Lower lobe of right lung (tissue), 2 donors: ENCODE data around the gene WDR27. TPM values are rescaled to one million over a fixed set of nuclear protein-coding genes. Genes with fewer than 3 reads are reported as not detected.
A peak's percentile ranks its signal among the peaks of the same experiment; 100 is the strongest.
"Not testable (repeated sequence)": the region's sequence is repeated elsewhere in the genome, so short reads cannot be mapped to it uniquely, and the experiment has no call there.

Source experiments
- ATAC-seq, 2 donors: fragments of 200-7000 bp; cut with Tn5 transposase; one replicate each; pipeline ENCODE4 v1.9.1; 2020 to 2022; ENCODE audit warnings: mild to moderate bottlenecking in 2 of 2, moderate library complexity in 2 of 2
- DNase-seq: peaks from one replicate; pipeline ENCODE4 v3.0.0-alpha.2; 2020
- H3K27ac ChIP-seq: fragments of 200-600 bp; one replicate; pipeline ENCODE4 v1.8.0; 2022
- H3K27me3 ChIP-seq: fragments of 200-600 bp; one replicate; pipeline ENCODE4 v1.8.0; 2022; ENCODE audit warnings: low read depth
- H3K36me3 ChIP-seq: fragments of 200-600 bp; one replicate; pipeline ENCODE4 v1.8.0; 2022; ENCODE audit warnings: mild to moderate bottlenecking
- H3K4me1 ChIP-seq: fragments of 200-600 bp; one replicate; pipeline ENCODE4 v1.8.0; 2022
- H3K4me3 ChIP-seq: fragments of 200-600 bp; one replicate; pipeline ENCODE4 v1.8.0; 2022; ENCODE audit warnings: mild to moderate bottlenecking
- H3K9me3 ChIP-seq: fragments of 200-600 bp; one replicate; pipeline ENCODE4 v1.8.0; 2022
- intact Hi-C: fragments of 100-400 bp; cut with DNase I; formaldehyde crosslinking; loops from one replicate; pipeline ENCODE4 v1.11.0; 2022
- total RNA-seq: library from RNA; stranded (reverse); fragmentation: NEBNext Ultra II Directional; extraction: Animal tissue kit (Norgen Biotek cat#: 25700); gene quantifications from one replicate; pipeline ENCODE4 v1.2.1, GENCODE V29; 2021
- TF ChIP-seq, protein P1 (sequence below): fragments of 200-600 bp; IDR thresholded peaks from one replicate; pipeline ENCODE4 v1.8.0; 2022; ENCODE audit warnings: antibody characterized with exemption, mild to moderate bottlenecking
- donor health status: DM: no; HTN: yes; CAD: no; lungs with severe emphysema.

Gene WDR27
- total RNA-seq, 1 donor from 2014 or later: 38.0 TPM

DNA sequence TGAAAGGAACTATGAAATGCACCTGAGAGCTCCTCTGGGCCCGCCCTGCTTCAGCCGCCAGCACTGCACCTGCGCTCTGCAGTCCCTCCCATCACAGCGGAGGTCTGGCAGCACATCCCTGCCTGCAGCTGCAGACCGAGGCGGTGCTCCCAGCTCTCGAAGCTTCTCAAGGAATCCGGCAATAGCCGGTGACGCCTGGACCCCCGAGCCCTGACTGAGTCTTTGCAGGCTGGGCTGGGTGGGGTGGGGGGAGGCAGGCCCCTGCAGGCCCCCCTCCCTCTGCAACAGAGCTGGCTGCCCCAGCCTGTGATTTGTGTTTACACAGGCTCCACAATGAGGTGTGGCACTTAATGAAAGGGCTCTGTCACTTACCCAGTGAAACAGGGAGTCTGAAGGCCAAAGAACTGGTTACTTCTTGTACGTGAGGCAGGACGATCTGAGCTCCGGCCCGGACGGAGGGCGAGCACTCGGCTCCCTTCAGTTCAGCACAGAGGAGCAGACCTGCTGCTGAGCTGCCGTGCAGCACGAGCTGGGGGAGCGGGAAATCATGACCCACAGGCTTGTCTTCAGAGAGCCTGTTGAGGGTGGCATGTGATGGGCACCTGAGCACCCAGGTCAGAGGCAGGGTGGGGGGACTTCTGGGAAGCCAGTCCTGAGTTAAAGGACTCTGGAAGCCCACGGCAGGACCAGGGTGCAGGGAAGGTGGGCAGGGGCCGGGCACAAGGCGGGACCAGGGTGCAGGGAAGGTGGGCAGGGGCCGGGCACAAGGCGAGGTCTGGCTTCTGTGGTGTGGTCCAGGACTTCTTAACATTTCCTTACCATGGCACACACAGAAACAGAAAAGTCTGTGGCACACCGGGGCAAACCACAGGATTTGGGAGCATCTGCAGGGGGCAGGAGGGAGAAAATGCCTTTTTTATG is 255.9 kb downstream of the WDR27 start:
- intact Hi-C loops: no loop called here
- Histone ChIP-seq H3K4me3 (no peak overlapping the region), H3K4me1 (no peaks in the 10 kb centered on the region), H3K27ac (no peak overlapping the region), H3K36me3 (no peaks in the 10 kb centered on the region), H3K27me3 (no peaks in the 10 kb centered on the region), H3K9me3 (no peaks in the 10 kb centered on the region)
- TF ChIP-seq, protein P1, sequence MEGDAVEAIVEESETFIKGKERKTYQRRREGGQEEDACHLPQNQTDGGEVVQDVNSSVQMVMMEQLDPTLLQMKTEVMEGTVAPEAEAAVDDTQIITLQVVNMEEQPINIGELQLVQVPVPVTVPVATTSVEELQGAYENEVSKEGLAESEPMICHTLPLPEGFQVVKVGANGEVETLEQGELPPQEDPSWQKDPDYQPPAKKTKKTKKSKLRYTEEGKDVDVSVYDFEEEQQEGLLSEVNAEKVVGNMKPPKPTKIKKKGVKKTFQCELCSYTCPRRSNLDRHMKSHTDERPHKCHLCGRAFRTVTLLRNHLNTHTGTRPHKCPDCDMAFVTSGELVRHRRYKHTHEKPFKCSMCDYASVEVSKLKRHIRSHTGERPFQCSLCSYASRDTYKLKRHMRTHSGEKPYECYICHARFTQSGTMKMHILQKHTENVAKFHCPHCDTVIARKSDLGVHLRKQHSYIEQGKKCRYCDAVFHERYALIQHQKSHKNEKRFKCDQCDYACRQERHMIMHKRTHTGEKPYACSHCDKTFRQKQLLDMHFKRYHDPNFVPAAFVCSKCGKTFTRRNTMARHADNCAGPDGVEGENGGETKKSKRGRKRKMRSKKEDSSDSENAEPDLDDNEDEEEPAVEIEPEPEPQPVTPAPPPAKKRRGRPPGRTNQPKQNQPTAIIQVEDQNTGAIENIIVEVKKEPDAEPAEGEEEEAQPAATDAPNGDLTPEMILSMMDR: no peak
- DNase-seq: peak; percentile 46
- ATAC-seq: peak; percentile 71 to 78

DNA sequence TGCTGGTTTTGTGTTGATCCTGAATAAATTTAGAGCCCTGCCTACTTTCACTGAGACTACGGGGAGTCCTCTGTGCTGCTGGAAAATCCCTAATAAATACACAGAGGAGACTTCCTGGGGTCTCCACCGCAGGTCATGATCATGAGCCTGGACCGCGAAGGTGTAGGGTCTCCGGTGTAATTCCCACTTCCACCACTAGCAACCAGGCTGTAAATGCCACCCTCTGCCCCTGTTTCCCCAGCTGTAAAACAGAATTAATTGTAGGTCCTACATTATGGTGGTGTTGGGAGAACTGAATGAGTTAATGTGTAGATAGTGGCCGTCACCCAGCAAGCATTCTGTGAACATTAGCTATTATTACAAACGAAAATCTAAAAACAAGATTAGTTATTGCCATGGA is 256.6 kb downstream of the WDR27 start:
- Histone ChIP-seq H3K9me3 (no peaks in the 10 kb centered on the region), H3K36me3 (no peaks in the 10 kb centered on the region), H3K4me1 (no peaks in the 10 kb centered on the region), H3K27ac (no peak overlapping the region), H3K27me3 (no peaks in the 10 kb centered on the region), H3K4me3 (no peak overlapping the region)
- DNase-seq (no peak), ATAC-seq (no peak)
- intact Hi-C loops: no loop called here
- TF ChIP-seq, protein P1: no peak

- Histone ChIP-seq H3K27ac (no peak overlapping the region), H3K27me3 (no peaks in the 10 kb centered on the region), H3K9me3 (no peaks in the 10 kb centered on the region), H3K4me3 (no peak overlapping the region), H3K4me1 (no peaks in the 10 kb centered on the region), H3K36me3 (no peaks in the 10 kb centered on the region)
- ATAC-seq: no peak
- DNase-seq: no peak
- intact Hi-C loops: no loop called here
- TF ChIP-seq, protein P1: no peak
Observed at GRCh38 chr6:169441292-169441691, 260.5 kb downstream of the WDR27 start.

- DNase-seq (no peak), ATAC-seq (no peak)
- H3K4me3 ChIP-seq: no peak overlapping the region
- peaks cover 2% of the 10 kb centered on the region for H3K9me3 ChIP-seq
- no peaks in the 10 kb centered on the region for H3K27me3 ChIP-seq
- H3K4me1 ChIP-seq: no peaks in the 10 kb centered on the region
- H3K36me3 ChIP-seq: no peaks in the 10 kb centered on the region
- intact Hi-C loops: no loop called here
- H3K27ac ChIP-seq: no peak overlapping the region
- TF ChIP-seq, protein P1: no peak
Observed at GRCh38 chr6:169439710-169440109, 262.1 kb downstream of the WDR27 start.

- peaks cover 30% of the 10 kb centered on the region for H3K9me3 ChIP-seq
- ATAC-seq, H3K36me3 ChIP-seq, H3K4me1 ChIP-seq, H3K27ac ChIP-seq, intact Hi-C loops, DNase-seq, H3K27me3 ChIP-seq, H3K4me3 ChIP-seq: not testable (repeated sequence)
Observed at GRCh38 chr6:169434554-169434953, 267.3 kb downstream of the WDR27 start.

DNA sequence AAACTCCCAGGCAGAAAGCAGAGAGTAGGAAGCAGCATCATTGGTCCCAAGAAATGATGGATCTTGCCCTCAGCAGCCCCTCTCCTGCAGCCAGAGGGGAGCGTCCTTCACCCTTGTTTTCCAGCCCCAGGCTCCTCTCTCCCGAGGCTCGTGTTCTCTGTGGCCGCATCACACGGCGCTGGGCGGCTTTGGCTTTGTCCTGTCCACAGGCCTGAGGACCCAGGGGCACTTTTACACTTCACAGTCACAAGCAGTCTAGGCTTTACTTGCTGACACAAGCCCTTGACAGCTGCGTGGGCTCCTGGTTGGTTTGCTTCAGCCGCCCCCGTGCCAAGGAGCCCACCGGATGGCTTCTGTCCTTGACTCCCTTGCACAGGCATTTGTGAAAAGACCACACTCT is 272.8 kb downstream of the WDR27 start:
- TF ChIP-seq, protein P1: no peak
- Histone ChIP-seq H3K4me3 (no peak overlapping the region), H3K36me3 (no peaks in the 10 kb centered on the region), H3K4me1 (no peaks in the 10 kb centered on the region), H3K27me3 (no peaks in the 10 kb centered on the region), H3K27ac (no peak overlapping the region), H3K9me3 (peaks cover 21% of the 10 kb centered on the region)
- DNase-seq (no peak), ATAC-seq (peak in 1 of 2 donors; percentile 17)
- intact Hi-C loops: no loop called here
